Activated naive CD8-positive, alpha-beta T cell treated with anti-CD3 and anti-CD28 coated beads, Interleukin-2, amount 10 ng/mL, durations not matched to agents 7 days and 5 days (primary cell): ENCODE results near the gene ANXA8. TPM values are rescaled to one million over a fixed set of nuclear protein-coding genes. Genes with fewer than 3 reads are reported as not detected.
"Not testable (repeated sequence)": the region's sequence is repeated elsewhere in the genome, so short reads cannot be mapped to it uniquely, and the experiment has no call there.

Source experiments
- ATAC-seq: fragments of 150-1000 bp; cut with Tn5 transposase; one replicate; pipeline ENCODE4 v1.10.0; 2021; ENCODE audit warnings: low read depth, moderate library complexity
- POLR2A ChIA-PET: fragments of 350-600 bp; sonication (Branson Sonifier 250); formaldehyde crosslinking; loops from one replicate; lab custom pipeline; 2021; ENCODE audit warnings: antibody characterized with exemption; lab: Charles Lee
- DNase-seq: peaks from one replicate; pipeline ENCODE4 v3.0.0; 2021
- H3K27ac Mint-ChIP-seq: one replicate; pipeline ENCODE4 v1.8.0; 2022; ENCODE audit warnings: mild to moderate bottlenecking, mixed read lengths
- H3K27me3 Mint-ChIP-seq: one replicate; pipeline ENCODE4 v1.8.0; 2022; ENCODE audit warnings: mild to moderate bottlenecking, moderate library complexity, mixed read lengths
- H3K36me3 Mint-ChIP-seq: one replicate; pipeline ENCODE4 v1.8.0; 2021; ENCODE audit warnings: mild to moderate bottlenecking, mixed read lengths
- H3K4me1 Mint-ChIP-seq: one replicate; pipeline ENCODE4 v1.8.0; 2021; ENCODE audit warnings: mixed read lengths
- H3K4me3 Mint-ChIP-seq: one replicate; pipeline ENCODE4 v1.8.0; 2022; ENCODE audit warnings: mild to moderate bottlenecking, moderate library complexity, mixed read lengths
- H3K9me3 Mint-ChIP-seq: one replicate; pipeline ENCODE4 v1.8.0; 2021; ENCODE audit warnings: mixed read lengths
- total RNA-seq, 2 experiments: library from RNA; stranded (reverse); gene quantifications; one replicate each; pipeline ENCODE4 v1.2.3, GENCODE V29; 2021

ANXA8 gene
- total RNA-seq, 2 experiments from 2014 or later, result 0.19 TPM; not detected in 1

DNA sequence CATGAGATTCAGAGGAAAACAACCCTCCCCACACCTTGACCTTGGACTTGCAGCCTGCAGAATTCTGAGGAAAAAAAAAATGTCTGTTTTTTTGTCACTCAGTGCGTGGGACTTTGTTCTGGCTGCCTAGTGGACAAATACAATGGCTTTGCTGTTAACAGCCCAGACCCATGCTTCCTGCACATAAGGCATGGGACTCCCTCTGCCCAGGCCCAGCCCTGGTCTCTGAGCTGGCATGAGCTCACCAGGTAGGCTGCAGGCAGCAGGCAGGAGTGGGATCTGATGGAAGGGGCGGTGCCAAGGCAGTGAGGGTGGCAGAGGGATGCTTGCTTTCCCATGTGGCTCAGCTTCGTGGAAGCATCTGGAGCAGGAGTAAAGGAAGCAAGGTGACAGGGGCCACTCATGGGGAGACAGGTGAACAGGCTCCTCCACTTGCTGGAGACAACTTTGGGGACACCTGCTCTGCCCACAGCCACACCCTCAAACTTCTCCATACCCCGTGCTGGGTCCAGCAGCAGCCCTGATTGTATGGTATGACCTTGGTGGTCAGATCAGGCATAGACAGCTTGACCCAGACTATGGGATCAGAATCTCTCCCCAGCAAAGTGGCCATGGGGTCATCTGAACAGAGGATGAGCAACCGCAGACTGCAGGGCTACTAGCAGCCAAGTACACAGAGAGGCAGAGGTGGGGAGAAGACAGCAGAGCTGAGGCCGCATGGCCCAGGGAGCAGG is 27.0 kb downstream of the ANXA8 start:
- Mint-ChIP-seq H3K27me3 (peaks cover 21% of the 10 kb centered on the region), H3K27ac (no peak overlapping the region), H3K9me3 (no peaks in the 10 kb centered on the region), H3K36me3 (no peaks in the 10 kb centered on the region), H3K4me3 (no peak overlapping the region), H3K4me1 (no peaks in the 10 kb centered on the region)
- POLR2A ChIA-PET, result no interaction called here
- no peak for DNase-seq
- no peak for ATAC-seq

DNA sequence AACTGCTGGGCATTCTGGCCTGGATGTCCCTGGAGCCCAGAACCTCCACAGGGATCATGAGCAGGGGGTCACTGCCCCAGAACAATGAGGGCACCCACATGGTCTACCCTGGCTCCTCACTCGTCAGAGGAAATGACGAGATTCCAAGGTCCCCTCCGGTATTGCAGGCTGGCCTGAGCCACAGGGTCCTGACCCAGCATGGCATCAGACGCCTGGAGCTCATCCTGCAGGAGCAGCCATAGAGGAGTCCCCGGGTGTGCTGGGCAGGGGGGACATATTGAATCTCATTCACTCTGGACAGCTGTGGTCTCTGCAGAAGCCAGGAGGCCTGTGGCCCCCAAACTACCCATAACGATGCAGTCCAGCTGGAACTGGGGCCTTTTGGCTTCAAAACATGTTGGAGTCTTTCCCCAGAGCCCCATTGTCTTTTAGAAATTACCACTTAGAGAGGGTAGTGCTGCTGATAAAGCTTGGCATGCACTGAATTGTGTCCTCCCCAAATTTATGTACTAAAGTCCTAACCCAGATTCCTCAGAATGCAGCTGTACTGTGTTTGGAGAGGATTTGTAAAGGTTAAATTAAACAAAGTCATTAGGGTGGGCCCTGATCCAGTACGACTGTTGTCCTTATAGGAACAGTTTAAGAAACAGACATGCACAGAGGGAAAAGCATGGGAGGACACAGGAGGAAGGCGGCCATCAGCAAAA is 27.7 kb downstream of the ANXA8 start:
- H3K9me3 Mint-ChIP-seq, result no peaks in the 10 kb centered on the region
- no peaks in the 10 kb centered on the region for H3K4me1 Mint-ChIP-seq
- no peaks in the 10 kb centered on the region for H3K36me3 Mint-ChIP-seq
- ATAC-seq, result no peak
- H3K4me3 Mint-ChIP-seq, result no peak overlapping the region
- DNase-seq, result no peak
- H3K27ac Mint-ChIP-seq, result no peak overlapping the region
- peaks cover 21% of the 10 kb centered on the region for H3K27me3 Mint-ChIP-seq
- POLR2A ChIA-PET, result no interaction called here

DNA sequence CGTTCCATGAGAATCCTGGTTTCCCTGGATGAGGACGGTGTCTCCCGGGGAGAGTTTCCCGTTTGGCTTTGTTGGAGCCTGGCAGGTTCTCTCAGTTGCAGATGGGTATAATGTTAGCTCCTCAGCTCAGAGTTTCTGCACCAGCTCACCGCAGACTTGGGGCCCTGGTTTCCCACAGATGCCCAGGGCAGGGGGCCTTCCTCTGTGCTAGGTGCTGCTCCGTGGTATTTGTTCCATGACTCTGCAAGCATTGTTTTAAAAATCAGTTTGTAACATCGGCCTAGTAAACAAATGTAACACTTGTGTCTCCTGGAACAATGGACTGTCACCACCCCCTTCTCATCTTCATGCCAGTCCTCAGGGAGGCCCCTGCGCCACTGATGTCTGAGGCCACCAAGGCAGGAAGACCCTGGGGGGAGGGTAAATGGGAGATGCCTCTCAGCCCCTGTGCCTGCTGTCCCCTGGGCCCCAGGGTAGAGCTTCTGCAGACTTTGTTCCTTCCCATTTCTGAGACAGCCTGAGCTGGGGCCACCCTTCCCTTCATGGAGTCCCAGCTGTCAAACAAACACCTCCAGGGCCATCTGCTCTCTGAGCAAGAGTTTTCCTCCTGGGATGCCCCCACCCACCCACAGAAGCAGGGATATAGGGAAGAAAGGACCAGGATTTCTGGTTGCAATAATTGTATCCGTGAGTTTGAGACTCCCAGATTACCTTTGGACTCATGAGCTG is 28.4 kb downstream of the ANXA8 start:
- H3K9me3 Mint-ChIP-seq, POLR2A ChIA-PET, H3K4me1 Mint-ChIP-seq, ATAC-seq, H3K4me3 Mint-ChIP-seq, DNase-seq, H3K36me3 Mint-ChIP-seq, H3K27ac Mint-ChIP-seq: not testable (repeated sequence)
- H3K27me3 Mint-ChIP-seq, result peaks cover 19% of the 10 kb centered on the region

DNA sequence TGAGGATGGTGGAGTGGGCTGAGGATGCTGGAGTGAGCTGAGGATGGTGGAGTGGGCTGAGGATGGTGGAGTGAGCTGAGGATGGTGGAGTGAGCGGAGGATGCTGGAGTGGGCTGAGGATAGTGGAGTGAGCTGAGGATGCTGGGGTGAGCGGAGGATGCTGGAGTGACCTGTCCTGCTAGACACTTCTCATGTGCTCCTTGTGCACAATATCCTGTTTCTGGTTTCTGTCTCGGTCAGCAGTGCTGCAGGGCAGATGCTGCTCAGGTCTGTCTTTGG is 29.2 kb downstream of the ANXA8 start:
- POLR2A ChIA-PET, result no interaction called here

DNA sequence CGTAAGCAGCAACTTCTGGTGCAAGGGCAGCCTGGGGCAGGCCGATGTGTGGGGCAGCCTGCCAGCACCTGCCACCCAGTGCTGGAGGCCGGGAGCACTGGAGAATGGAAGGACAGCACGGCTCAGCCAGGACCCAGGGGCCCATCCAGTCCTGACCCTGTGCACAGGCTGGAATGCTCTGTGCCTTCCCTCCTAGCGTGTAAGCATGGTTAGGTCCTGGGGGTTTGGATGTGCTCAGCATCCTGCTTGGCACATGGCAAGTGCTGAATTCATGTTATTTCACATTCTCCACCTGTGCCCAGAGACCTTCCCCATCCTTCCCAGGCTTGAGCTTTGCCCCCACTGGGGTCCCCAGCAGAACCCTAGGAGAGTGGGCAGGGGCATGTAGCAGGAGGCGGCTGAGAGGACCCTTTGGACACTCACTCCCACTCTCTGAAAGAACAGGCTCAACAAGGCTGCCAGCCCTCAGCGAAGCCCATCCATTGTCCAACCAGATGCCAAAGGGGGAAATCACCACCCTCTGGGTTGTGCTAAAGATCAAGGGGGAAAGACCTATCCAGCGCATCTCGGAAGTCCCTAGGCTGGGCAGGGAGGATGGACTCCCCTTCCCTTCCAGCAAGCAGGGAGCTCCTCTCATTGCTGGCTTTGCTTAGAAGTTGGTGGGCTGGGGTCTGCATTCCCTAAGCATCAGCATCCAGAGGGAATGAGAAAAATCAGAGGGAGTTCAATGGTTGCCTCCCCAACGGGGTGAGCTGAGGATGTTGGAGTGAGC is 29.7 kb downstream of the ANXA8 start:
- no peak for DNase-seq
- no peak for ATAC-seq
- no peak overlapping the region for H3K27ac Mint-ChIP-seq

More for the DNA sequence above, 29.2 kb downstream of the ANXA8 start:
- DNase-seq (no peak), ATAC-seq (no peak)
- no peak overlapping the region for H3K27ac Mint-ChIP-seq
- H3K9me3 Mint-ChIP-seq, result no peaks in the 10 kb centered on the region
- H3K4me3 Mint-ChIP-seq, result no peak overlapping the region
- no peaks in the 10 kb centered on the region for H3K4me1 Mint-ChIP-seq
- no peaks in the 10 kb centered on the region for H3K36me3 Mint-ChIP-seq
- peaks cover 17% of the 10 kb centered on the region for H3K27me3 Mint-ChIP-seq

DNA sequence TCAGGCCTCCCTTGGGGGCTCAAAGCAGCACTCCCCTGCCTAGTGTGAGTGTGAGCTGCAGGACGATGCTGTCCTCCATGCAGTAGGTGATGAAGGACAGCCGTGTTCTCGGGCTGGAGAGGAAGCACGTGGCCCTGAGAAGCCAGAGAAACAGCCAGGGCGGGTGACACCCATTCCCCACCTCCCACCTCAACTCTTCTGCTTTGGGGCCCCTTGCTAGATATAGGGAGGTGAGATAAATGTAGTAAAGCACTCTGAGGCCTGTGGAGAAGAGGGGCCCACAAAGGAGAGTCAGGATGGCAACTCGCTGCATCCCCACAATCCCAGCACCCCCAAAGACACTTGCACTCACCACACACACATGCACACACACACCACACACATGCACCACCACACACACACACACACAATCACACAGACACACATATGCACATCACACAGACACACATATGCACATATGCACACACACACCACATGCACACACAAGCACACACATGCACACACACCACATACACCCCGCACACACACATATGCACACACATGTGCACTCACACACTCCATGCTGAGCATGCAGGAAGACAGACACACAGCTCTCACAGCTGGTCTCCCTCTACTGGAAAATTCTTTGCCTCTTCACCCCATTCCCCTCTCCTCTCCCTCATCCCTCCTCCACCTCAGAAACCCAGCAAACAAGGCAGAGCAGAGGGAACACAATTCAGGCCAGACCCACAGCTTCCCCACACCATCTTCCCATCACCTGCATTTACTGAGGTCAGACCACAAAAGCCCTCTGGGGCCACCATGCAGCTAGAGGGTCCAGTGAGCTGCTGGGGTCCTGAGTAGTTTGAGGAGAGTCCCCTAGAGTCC is 30.5 kb downstream of the ANXA8 start:
- no peak overlapping the region for H3K27ac Mint-ChIP-seq
- H3K4me3 Mint-ChIP-seq, result no peak overlapping the region
- ATAC-seq (no peak), DNase-seq (no peak)
- peaks cover 4% of the 10 kb centered on the region for H3K4me1 Mint-ChIP-seq
- no peaks in the 10 kb centered on the region for H3K9me3 Mint-ChIP-seq
- H3K27me3 Mint-ChIP-seq, result peaks cover 12% of the 10 kb centered on the region
- POLR2A ChIA-PET, result no interaction called here
- H3K36me3 Mint-ChIP-seq, result no peaks in the 10 kb centered on the region

More for the DNA sequence above, 29.7 kb downstream of the ANXA8 start:
- POLR2A ChIA-PET, result no interaction called here
- H3K27me3 Mint-ChIP-seq, result peaks cover 14% of the 10 kb centered on the region
- H3K36me3 Mint-ChIP-seq, result no peaks in the 10 kb centered on the region
- H3K4me3 Mint-ChIP-seq, result no peak overlapping the region
- no peaks in the 10 kb centered on the region for H3K9me3 Mint-ChIP-seq
- no peaks in the 10 kb centered on the region for H3K4me1 Mint-ChIP-seq

DNA sequence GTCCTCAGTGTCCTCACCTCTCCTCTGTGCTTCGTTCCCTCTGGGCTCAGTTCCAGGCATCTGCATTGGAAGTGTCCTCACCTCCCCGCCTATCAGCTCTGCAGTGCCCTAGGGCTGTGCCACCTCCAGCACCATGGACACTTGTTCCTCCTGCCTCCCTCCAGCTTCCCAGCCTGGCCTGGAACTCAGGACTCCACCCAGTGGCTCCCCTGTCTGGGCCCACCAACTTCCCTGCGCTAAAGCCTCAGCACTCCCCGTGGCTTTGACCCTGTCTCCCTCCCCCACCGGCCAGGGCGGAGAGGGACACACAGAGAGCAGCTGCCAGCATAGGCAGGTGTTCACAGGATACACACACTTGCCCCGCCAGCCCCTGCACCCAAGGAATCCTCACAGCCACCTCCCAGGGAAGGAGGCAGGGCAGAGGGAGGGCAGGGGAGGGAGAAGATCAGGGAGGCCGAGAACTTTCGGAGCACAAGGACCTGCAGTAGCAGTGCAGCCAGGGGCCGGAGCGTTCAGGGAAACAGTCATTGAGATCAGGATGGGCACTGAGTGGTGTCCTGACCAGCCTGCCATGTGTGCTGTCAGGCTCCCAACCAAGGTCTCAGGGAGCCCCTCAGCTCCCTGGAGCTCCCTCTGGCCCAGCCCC is 31.3 kb downstream of the ANXA8 start:
- Mint-ChIP-seq H3K4me3 (no peak overlapping the region), H3K27ac (no peak overlapping the region), H3K4me1 (peaks cover 5% of the 10 kb centered on the region), H3K27me3 (peaks cover 10% of the 10 kb centered on the region), H3K36me3 (no peaks in the 10 kb centered on the region), H3K9me3 (no peaks in the 10 kb centered on the region)
- DNase-seq (no peak), ATAC-seq (no peak)
- POLR2A ChIA-PET, result no interaction called here

DNA sequence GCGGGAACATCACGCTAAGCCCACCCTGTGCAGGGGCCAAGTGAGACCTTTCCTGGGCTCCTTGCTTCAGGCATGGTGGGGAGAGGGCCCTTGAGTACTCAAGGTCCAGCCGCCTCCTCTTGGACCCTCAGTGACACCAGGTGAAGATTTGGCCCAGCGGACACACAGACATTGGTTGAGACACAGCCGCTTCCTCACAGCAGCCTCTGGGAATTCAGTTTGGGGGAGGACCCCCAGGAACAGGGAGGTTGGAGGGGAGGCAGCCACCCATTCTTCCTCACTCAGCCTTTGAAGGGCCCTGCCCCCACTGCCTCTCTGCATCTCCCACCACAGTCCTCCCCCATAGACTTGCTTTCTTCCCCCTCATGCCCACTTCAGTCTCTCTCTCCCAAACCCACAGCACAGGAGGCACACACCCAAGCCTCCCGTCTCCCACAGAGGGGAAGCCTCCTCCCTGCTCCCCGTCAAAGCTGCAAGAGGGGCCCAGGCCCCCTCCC is 31.9 kb downstream of the ANXA8 start:
- Mint-ChIP-seq H3K9me3 (no peaks in the 10 kb centered on the region), H3K4me1 (peaks cover 5% of the 10 kb centered on the region), H3K27me3 (peaks cover 7% of the 10 kb centered on the region), H3K4me3 (no peak overlapping the region), H3K27ac (no peak overlapping the region), H3K36me3 (no peaks in the 10 kb centered on the region)
- POLR2A ChIA-PET, result no interaction called here
- ATAC-seq, result no peak
- DNase-seq, result no peak

DNA sequence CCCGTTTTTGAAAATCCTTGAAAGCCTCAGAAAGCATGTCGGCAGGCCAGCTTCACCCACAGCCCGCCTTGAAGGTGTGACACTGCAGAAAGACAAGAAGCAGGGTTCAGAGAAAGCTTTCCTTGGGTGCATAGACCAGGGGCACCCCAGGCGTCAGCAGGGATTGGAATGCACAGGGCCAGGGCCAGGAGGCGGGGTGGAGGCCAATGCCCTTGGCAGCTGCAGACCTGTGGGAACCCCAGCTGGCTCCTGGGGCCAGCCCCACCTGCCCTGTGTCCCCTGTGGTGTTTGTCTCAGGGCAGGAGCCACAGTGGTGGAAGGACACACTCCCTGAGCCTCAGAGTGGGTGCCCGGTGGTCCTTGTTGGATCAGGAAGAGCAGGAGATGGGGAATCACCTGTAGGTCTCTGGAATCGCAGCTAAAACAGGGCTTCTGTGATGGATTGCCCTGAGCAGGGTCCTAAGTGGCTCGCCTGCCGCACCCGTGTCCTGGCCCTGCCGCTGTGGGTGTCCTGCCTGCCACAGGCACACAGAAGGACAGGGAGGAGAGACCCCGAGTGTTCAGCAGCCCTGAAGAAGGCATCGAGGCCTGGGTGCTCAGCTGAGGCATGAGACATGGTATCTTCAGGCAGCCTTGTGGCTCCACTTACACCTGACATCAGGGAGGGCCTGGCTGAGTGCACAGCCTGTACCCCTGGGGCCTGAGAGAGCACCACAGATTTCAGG is 32.5 kb downstream of the ANXA8 start:
- Mint-ChIP-seq H3K9me3 (no peaks in the 10 kb centered on the region), H3K27me3 (peaks cover 7% of the 10 kb centered on the region), H3K4me1 (peaks cover 5% of the 10 kb centered on the region), H3K27ac (no peak overlapping the region), H3K4me3 (no peak overlapping the region), H3K36me3 (no peaks in the 10 kb centered on the region)
- ATAC-seq (no peak), DNase-seq (no peak)
- POLR2A ChIA-PET, result no interaction called here

DNA sequence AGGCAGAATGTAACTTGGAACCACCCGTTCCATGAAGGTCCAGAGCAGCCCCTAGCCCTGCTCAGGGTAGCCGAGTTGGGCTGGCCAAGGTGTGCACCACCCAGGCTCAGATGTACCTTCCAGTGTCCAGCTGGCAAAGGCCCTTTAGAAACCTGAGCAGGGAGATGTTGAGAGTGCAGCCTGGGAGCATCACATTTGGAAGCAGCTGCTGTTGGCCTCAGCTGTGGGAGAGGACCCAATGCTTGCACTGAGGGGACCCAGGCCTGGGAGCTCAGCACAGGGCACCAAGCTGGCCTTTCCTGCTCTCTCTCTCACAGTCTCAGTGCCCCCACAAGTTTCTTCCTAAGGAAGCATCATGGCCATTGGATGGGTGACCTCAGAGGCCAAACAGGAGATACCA is 33.5 kb downstream of the ANXA8 start:
- Mint-ChIP-seq H3K27ac (no peak overlapping the region), H3K4me1 (peaks cover 5% of the 10 kb centered on the region), H3K4me3 (no peak overlapping the region), H3K9me3 (peaks cover 1% of the 10 kb centered on the region), H3K27me3 (peaks cover 7% of the 10 kb centered on the region), H3K36me3 (no peaks in the 10 kb centered on the region)
- POLR2A ChIA-PET, result no interaction called here
- no peak for ATAC-seq
- no peak for DNase-seq

DNA sequence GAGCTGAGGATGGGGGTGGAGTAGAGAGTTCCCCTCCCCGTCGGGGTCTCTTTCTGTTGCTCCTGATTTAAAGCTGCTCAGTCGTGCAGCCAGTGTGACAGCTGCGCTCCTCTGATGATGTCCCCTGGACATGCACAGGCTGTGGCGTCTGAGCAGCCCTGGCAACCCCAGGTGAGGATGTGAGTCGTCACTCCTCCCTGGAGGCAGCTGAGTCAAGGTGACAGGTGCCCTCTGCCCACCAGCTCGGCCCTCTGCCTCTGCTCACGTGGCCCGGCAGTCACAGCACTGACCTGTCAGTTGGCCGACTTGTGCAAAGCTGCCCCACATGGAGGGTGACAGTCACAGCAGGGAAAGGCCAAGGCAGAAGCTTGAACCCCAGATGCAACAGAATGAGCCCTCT is 33.9 kb downstream of the ANXA8 start:
- no peak overlapping the region for H3K4me3 Mint-ChIP-seq
- H3K4me1 Mint-ChIP-seq, result peaks cover 5% of the 10 kb centered on the region
- DNase-seq, result no peak
- peaks cover 4% of the 10 kb centered on the region for H3K27me3 Mint-ChIP-seq
- peaks cover 3% of the 10 kb centered on the region for H3K9me3 Mint-ChIP-seq
- POLR2A ChIA-PET, result no interaction called here
- no peak overlapping the region for H3K27ac Mint-ChIP-seq
- H3K36me3 Mint-ChIP-seq, result no peaks in the 10 kb centered on the region
- ATAC-seq, result no peak
